PC-9 (cell line): Measurements from ENCODE around the gene CREBBP.

Source experiments
- CTCF ChIP-seq: fragments of 200-600 bp; sonication (generic); conservative IDR thresholded peaks from 2 replicates; pipeline ENCODE4 v1.6.1; 2017; ENCODE audit warnings: mixed run types, antibody characterized with exemption, mild to moderate bottlenecking, moderate library complexity
- EZH2 ChIP-seq: fragments of 200-600 bp; sonication (generic); IDR thresholded peaks from 2 replicates; pipeline ENCODE4 v1.8.0; 2017; ENCODE audit warnings: antibody characterized with exemption, low read depth

- TF ChIP-seq CTCF (no peak), EZH2 (no peak)
Measured at GRCh38 chr16:3761375-3762106, 119.0 kb downstream of the CREBBP start.
